Measurements from ENCODE around the gene SLC44A3.
"Not testable (repeated sequence)": the region's sequence is repeated elsewhere in the genome, so short reads cannot be mapped to it uniquely, and the experiment has no call there.

SLC44A3 gene

DNA sequence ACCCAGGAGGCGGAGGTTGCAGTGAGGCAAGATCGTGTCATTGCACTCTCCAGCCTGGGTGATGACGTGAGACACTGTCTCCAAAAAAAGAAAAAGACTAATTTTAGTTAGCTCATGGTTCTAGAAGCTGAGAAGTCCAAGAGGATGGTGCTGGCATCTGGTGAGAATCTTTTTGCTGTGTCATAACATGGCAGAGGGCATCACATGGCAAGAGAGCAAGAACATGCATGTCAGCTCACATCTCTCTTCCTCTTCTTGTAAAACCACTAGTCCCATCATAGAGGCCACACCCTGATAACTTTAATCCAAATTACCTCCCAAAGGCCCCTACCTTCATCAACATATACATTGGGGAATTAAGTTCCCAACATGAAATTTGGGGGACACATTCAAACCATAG lies 120.6 kb downstream of the SLC44A3 start:
- TF ChIP-seq POLR2A (IDR thresholded peaks at IDR 0.05; ENCODE audit: extremely low read depth, insufficient read length) (no peak), MYC (IDR thresholded peaks at IDR 0.05; ENCODE audit: low read depth, low read length) (no peak)
- TF ChIP-seq, protein P1, sequence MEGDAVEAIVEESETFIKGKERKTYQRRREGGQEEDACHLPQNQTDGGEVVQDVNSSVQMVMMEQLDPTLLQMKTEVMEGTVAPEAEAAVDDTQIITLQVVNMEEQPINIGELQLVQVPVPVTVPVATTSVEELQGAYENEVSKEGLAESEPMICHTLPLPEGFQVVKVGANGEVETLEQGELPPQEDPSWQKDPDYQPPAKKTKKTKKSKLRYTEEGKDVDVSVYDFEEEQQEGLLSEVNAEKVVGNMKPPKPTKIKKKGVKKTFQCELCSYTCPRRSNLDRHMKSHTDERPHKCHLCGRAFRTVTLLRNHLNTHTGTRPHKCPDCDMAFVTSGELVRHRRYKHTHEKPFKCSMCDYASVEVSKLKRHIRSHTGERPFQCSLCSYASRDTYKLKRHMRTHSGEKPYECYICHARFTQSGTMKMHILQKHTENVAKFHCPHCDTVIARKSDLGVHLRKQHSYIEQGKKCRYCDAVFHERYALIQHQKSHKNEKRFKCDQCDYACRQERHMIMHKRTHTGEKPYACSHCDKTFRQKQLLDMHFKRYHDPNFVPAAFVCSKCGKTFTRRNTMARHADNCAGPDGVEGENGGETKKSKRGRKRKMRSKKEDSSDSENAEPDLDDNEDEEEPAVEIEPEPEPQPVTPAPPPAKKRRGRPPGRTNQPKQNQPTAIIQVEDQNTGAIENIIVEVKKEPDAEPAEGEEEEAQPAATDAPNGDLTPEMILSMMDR (IDR thresholded peaks at IDR 0.05; ENCODE audit: low read depth, low read length): no peak
- TF ChIP-seq, protein P2, sequence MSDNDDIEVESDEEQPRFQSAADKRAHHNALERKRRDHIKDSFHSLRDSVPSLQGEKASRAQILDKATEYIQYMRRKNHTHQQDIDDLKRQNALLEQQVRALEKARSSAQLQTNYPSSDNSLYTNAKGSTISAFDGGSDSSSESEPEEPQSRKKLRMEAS (IDR thresholded peaks at IDR 0.05; ENCODE audit: low read depth, low read length): no peak
- DNase-seq (ENCODE audit: low read depth): no peak
- H3K4me3 ChIP-seq (ENCODE audit: low read depth, low read length): no peak overlapping the region

DNA sequence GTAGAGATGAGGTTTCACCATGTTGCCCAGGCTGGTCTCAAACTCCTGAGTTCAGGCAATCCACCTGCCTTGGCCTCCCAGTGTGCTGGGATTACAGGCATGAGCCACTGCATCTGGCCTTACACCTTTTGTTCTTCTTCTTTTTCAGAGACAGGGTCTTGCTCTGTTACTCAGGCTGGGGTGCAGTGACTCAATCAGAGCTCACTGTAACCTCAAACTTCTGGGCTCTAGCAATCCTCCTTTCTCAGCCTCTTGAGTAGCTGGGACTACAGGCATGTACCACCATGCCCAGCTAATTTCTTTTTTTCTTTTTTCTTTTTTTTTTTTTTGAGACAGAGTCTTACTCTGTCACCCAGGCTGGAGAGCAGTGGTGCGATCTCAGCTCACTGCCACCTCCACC lies 121.3 kb downstream of the SLC44A3 start:
- H3K4me3 ChIP-seq (ENCODE audit: low read depth, low read length); DNase-seq (ENCODE audit: low read depth): not testable (repeated sequence)

DNA sequence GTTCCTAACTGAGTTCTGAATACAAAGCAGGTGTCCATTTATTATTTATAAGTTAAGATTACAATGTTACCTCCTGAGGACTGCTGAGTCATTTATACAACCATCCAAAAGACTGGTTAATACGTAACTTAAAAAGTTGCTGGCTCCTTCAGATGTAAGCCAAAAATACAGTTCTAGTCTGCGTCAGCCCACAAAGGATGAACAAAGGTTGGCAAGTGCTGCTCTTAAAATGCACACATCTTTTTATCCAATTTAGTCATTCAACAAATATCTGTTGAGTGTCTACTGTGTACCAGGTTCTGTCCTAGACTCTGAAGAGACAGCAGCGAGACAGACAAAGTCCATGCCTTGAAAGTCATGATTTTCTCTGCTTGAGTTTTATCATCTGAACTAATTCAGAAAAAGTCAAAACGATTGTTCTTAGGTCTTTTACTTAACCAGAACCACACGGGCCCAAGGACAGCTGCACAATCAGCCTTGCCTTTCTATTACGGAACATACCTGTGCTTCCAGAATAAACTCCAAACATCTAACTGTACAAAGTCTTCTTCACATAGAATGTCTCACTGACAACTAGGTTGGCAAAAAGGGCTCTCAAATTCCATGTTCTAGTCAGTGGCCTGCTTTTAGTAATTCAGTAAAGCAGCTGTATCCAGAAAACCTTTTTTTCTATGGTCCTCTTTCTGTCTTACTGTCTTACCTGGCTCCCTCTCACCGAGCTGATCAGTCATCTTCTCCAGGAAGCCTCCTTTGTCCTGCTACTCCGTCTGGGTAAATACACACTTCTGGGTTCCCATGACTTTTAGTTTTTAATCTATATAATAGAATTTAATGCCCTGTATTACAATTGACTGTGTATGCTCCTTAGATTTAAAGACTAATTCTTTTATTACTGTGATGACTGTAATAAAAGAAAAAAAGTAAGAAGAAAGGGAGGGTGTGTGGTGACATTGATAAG lies 122.3 kb downstream of the SLC44A3 start:
- TF ChIP-seq, protein P2 (IDR thresholded peaks at IDR 0.05; ENCODE audit: low read depth, low read length): no peak
- TF ChIP-seq MYC (IDR thresholded peaks at IDR 0.05; ENCODE audit: low read depth, low read length) (no peak), POLR2A (IDR thresholded peaks at IDR 0.05; ENCODE audit: extremely low read depth, insufficient read length) (no peak)
- TF ChIP-seq, protein P1 (IDR thresholded peaks at IDR 0.05; ENCODE audit: low read depth, low read length): no peak

More for the DNA sequence above, 122.3 kb downstream of the SLC44A3 start:
- H3K4me3 ChIP-seq (ENCODE audit: low read depth, low read length): no peak overlapping the region
- DNase-seq (ENCODE audit: low read depth): no peak
